A549 (cell line): ENCODE data around the gene KAT6B. TPM values are rescaled to one million over a fixed set of nuclear protein-coding genes. Genes with fewer than 3 reads are reported as not detected.

ENCODE experiments used
- ATAC-seq, 2 experiments: fragments of 200-7000 bp in 1 of 2; fragments of >200 bp in 1 of 2; cut with Nextera tagmentation in 1 of 2; cut with Tn5 transposase in 1 of 2; 3 replicates each; pipeline versions ENCODE4 v1.8.0 to v1.9.1; 2018 to 2020; ENCODE audit warnings: mild to moderate bottlenecking in 1 of 2, moderate library complexity in 1 of 2
- CTCF ChIA-PET: fragments of 300-600 bp; sonication (Branson Sonifier 250); formaldehyde crosslinking; extraction: SDS; loops from one replicate; lab custom pipeline; 2021; ENCODE audit warnings: antibody characterized with exemption, inconsistent platforms; lab: Yijun Ruan, JAX
- POLR2A ChIA-PET: fragments of 350-600 bp; formaldehyde crosslinking; extraction: SDS; loops from one replicate; lab custom pipeline; 2021; ENCODE audit warnings: antibody characterized with exemption, inconsistent platforms; lab: Yijun Ruan, JAX
- DNase-seq, 2 experiments: peaks; one replicate each; pipeline versions ENCODE4 v3.0.0 to v3.0.0-alpha.2; 2011 to 2016; ENCODE audit warnings: low read depth in 1 of 2, low spot score in 1 of 2
- FAIRE-seq: peaks from 2 replicates; lab custom pipeline; 2011; peaks lifted over from hg19 to GRCh38; lab: Jason Lieb, UNC
- H3K27ac ChIP-seq, 2 experiments: fragments of >200 bp; sonication (Bioruptor Twin); formaldehyde crosslinking; 3 replicates each; pipeline ENCODE4 v1.5.1; 2016 to 2017
- H3K4me1 ChIP-seq: fragments of >200 bp; sonication (Bioruptor Twin); formaldehyde crosslinking; 3 replicates; pipeline ENCODE4 v1.6.1; 2016
- H3K4me2 ChIP-seq: fragments of >200 bp; sonication (Bioruptor Twin); formaldehyde crosslinking; 3 replicates; pipeline ENCODE4 v1.6.1; 2016
- H3K4me3 ChIP-seq: fragments of >200 bp; sonication (Bioruptor Twin); formaldehyde crosslinking; 3 replicates; pipeline ENCODE4 v1.5.1; 2016
- H3K9me3 ChIP-seq: fragments of >200 bp; sonication (Bioruptor Twin); formaldehyde crosslinking; 3 replicates; pipeline ENCODE4 v1.6.1; 2016
- ATOH8 ChIP-seq: fragments of 250-450 bp; sonication (Bioruptor Pico); IDR thresholded peaks from 2 replicates; pipeline ENCODE4 v1.5.0; 2020; ENCODE audit warnings: low read depth, mild to moderate bottlenecking, moderate library complexity
- BHLHE40 ChIP-seq: IDR thresholded peaks from 2 replicates; pipeline ENCODE4 v1.6.1; 2012; ENCODE audit warnings: low read depth, low read length, inconsistent platforms
- CBX2 ChIP-seq: fragments of 200-600 bp; sonication (generic); IDR thresholded peaks from 2 replicates; pipeline ENCODE4 v1.6.1; 2016; ENCODE audit warnings: low read depth, mild to moderate bottlenecking, borderline replicate concordance
- CBX8 ChIP-seq: fragments of 200-600 bp; sonication (generic); IDR thresholded peaks from 2 replicates; pipeline ENCODE4 v1.6.1; 2016
- CHD4 ChIP-seq: fragments of 200-600 bp; sonication (generic); IDR thresholded peaks from 2 replicates; pipeline ENCODE4 v1.6.1; 2016; ENCODE audit warnings: antibody characterized with exemption, mild to moderate bottlenecking, borderline replicate concordance
- EHF ChIP-seq: fragments of 250-450 bp; sonication (Bioruptor Pico); IDR thresholded peaks from 2 replicates; pipeline ENCODE4 v1.5.0; 2020; ENCODE audit warnings: mild to moderate bottlenecking
- EHMT2 ChIP-seq: fragments of 200-600 bp; sonication (generic); IDR thresholded peaks from 2 replicates; pipeline ENCODE4 v1.6.1; 2016; ENCODE audit warnings: antibody characterized with exemption, low read depth, mild to moderate bottlenecking, moderate library complexity
- EP300 ChIP-seq, 2 experiments: fragments of >200 bp; sonication (Bioruptor Twin); formaldehyde crosslinking; IDR thresholded peaks; 2 replicates in 1 of 2; 3 replicates in 1 of 2; pipeline ENCODE4 v1.6.1; 2016 to 2017
- ESRRA ChIP-seq: fragments of 150-350 bp; IDR thresholded peaks from 2 replicates; pipeline ENCODE4 v1.6.1; 2014; ENCODE audit warnings: mild to moderate bottlenecking, low read length, borderline replicate concordance
- FOSB ChIP-seq: fragments of 250-450 bp; sonication (Bioruptor Pico); IDR thresholded peaks from 2 replicates; pipeline ENCODE4 v1.5.0; 2020; ENCODE audit warnings: mild to moderate bottlenecking, moderate library complexity
- FOXS1 ChIP-seq: fragments of 250-450 bp; sonication (Bioruptor Pico); IDR thresholded peaks from 2 replicates; pipeline ENCODE4 v1.5.0; 2020; ENCODE audit warnings: mild to moderate bottlenecking, moderate library complexity
- GATA3 ChIP-seq: IDR thresholded peaks from 2 replicates; pipeline ENCODE4 v1.6.1; 2012; ENCODE audit warnings: borderline replicate concordance
- HEYL ChIP-seq: fragments of 250-450 bp; sonication (Bioruptor Pico); IDR thresholded peaks from 2 replicates; pipeline ENCODE4 v1.8.0; 2021; ENCODE audit warnings: mild to moderate bottlenecking, moderate library complexity
- HOXB5 ChIP-seq: fragments of 250-450 bp; sonication (Bioruptor Pico); IDR thresholded peaks from 2 replicates; pipeline ENCODE4 v1.5.0; 2020; ENCODE audit warnings: mild to moderate bottlenecking, moderate library complexity
- JUN ChIP-seq, 2 experiments: fragments of >200 bp; sonication (Bioruptor Twin); formaldehyde crosslinking; IDR thresholded peaks; 2 replicates in 1 of 2; 3 replicates in 1 of 2; pipeline ENCODE4 v1.6.1; 2016 to 2017
- KDM5A ChIP-seq: fragments of 200-600 bp; sonication (generic); IDR thresholded peaks from 2 replicates; pipeline ENCODE4 v1.6.1; 2016; ENCODE audit warnings: antibody characterized with exemption, mild to moderate bottlenecking
- MYC ChIP-seq: IDR thresholded peaks from 2 replicates; pipeline ENCODE4 v1.6.1; 2012; ENCODE audit warnings: mild to moderate bottlenecking, inconsistent platforms, low read length, improper control_type of control experiment, borderline replicate concordance
- NR3C1 ChIP-seq: fragments of >200 bp; sonication (Bioruptor Twin); formaldehyde crosslinking; IDR thresholded peaks from 3 replicates; pipeline ENCODE4 v1.6.1; 2017
- PBX3 ChIP-seq: IDR thresholded peaks from 2 replicates; pipeline ENCODE4 v1.6.1; 2012
- POLR2AphosphoS2 ChIP-seq: conservative IDR thresholded peaks from 2 replicates; pipeline ENCODE4 v1.6.1; 2012; ENCODE audit warnings: low read length, improper control_type of control experiment, inconsistent platforms
- RAD21 ChIP-seq, 2 experiments: fragments of >200 bp in 1 of 2; sonication (Bioruptor Twin) in 1 of 2; formaldehyde crosslinking in 1 of 2; IDR thresholded peaks in 1 of 2; conservative IDR thresholded peaks in 1 of 2; 2 replicates in 1 of 2; 3 replicates in 1 of 2; pipeline ENCODE4 v1.6.1; 2012 to 2018; ENCODE audit warnings: inconsistent platforms in 1 of 2
- RARB ChIP-seq: fragments of 250-450 bp; sonication (Bioruptor Pico); IDR thresholded peaks from 2 replicates; pipeline ENCODE4 v1.8.0; 2021; ENCODE audit warnings: mild to moderate bottlenecking, moderate library complexity
- REST ChIP-seq: fragments of 200-600 bp; sonication (generic); IDR thresholded peaks from 2 replicates; pipeline ENCODE4 v1.6.1; 2016; ENCODE audit warnings: antibody characterized with exemption, mild to moderate bottlenecking, moderate library complexity
- RNF2 ChIP-seq: fragments of 200-600 bp; sonication (generic); IDR thresholded peaks from 2 replicates; pipeline ENCODE4 v1.6.1; 2016; ENCODE audit warnings: low read depth, mild to moderate bottlenecking, antibody characterized with exemption, moderate library complexity, borderline replicate concordance
- TFCP2L1 ChIP-seq: fragments of 250-450 bp; sonication (Bioruptor Pico); IDR thresholded peaks from 2 replicates; pipeline ENCODE4 v1.5.0; 2021; ENCODE audit warnings: mild to moderate bottlenecking
- ZSCAN20 ChIP-seq: fragments of 250-450 bp; sonication (Bioruptor Pico); IDR thresholded peaks from 2 replicates; pipeline ENCODE4 v1.8.0; 2022; ENCODE audit warnings: mild to moderate bottlenecking, moderate library complexity
- WGBS: methylation state at CpG from one replicate; pipeline ENCODE4 v1.1.6; 2017; ENCODE audit errors: missing lambda C conversion rate; 5-methylcytosine and 5-hydroxymethylcytosine counted together
- polyA plus RNA-seq, 4 experiments: library from polyadenylated mRNA; depleted of rRNA in 3 of 4; stranded (reverse); fragments of >200 nt; fragmentation: RNase III in 1 of 4; extraction: RNeasy Plus Mini Kit Qiagen cat#74134 plus additional on column Dnase treatment in 1 of 4; gene quantifications; 2 replicates in 3 of 4; 3 replicates in 1 of 4; pipeline ENCODE4 v1.2.3, GENCODE V29; 2011 to 2017
- TF ChIP-seq, protein P1 (sequence below): fragments of 150-350 bp; IDR thresholded peaks from 2 replicates; pipeline ENCODE4 v1.6.1; 2014; ENCODE audit warnings: low read depth, mild to moderate bottlenecking, low read length

Gene KAT6B
- polyA plus RNA-seq, 2 of the 4 experiments (the other 2 are of a cell fraction): 5.6 to 5.7 TPM

DNA sequence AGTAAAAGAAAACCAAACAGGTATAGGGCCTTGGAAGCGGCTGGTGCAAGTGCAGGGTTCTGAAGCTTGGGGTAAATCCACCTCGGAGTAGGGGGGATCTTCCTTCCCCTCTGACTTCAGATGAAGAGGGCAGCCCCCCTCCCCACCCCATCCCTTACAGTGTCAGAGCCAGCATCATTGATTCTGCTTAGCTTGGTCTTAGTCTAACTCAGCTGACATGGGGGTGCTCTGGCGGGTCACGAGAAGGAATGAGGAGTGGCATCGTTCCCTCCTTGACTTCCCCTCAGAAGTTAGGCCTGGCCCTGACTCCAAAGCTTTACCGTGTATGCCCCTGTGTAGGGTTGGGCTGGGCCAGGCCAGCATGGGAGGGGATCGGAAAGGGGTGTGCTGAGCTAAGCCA lies 240.9 kb downstream of the KAT6B start:
- no peaks in the 10 kb centered on the region for H3K9me3 ChIP-seq
- no peak overlapping the region for H3K4me3 ChIP-seq
- no peaks in the 10 kb centered on the region for H3K4me1 ChIP-seq
- FAIRE-seq: no peak
- CTCF ChIA-PET: interaction anchor here (1.3 to 2.2 kb wide), 2 partner anchors 8 to 823 kb away, joined by 4 to 5 read pairs; no protein-coding TSS in a partner anchor
- no peak for DNase-seq
- no peak for ATAC-seq
- 86% methylated on average over 7 of the region's 7 CpGs for WGBS
- TF ChIP-seq ESRRA (no peak), PBX3 (no peak), ATOH8 (no peak), HOXB5 (CRISPR knock-in tag) (no peak), TFCP2L1 (no peak), FOSB (CRISPR knock-in tag) (no peak), REST (no peak), ZSCAN20 (no peak), CHD4 (no peak), KDM5A (no peak), GATA3 (no peak), POLR2AphosphoS2 (no peak), EHF (no peak), EHMT2 (no peak), EP300 (IDR thresholded peaks at IDR 0.05) (no peak), CBX2 (no peak), JUN (IDR thresholded peaks at IDR 0.05) (no peak)
- TF ChIP-seq, protein P1, sequence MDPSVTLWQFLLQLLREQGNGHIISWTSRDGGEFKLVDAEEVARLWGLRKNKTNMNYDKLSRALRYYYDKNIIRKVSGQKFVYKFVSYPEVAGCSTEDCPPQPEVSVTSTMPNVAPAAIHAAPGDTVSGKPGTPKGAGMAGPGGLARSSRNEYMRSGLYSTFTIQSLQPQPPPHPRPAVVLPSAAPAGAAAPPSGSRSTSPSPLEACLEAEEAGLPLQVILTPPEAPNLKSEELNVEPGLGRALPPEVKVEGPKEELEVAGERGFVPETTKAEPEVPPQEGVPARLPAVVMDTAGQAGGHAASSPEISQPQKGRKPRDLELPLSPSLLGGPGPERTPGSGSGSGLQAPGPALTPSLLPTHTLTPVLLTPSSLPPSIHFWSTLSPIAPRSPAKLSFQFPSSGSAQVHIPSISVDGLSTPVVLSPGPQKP: no peak
- TF ChIP-seq, all 56 proteins: peak for 0
- no peak overlapping the region for H3K4me2 ChIP-seq
- H3K27ac ChIP-seq: no peak overlapping the region
- POLR2A ChIA-PET: no interaction called here

DNA sequence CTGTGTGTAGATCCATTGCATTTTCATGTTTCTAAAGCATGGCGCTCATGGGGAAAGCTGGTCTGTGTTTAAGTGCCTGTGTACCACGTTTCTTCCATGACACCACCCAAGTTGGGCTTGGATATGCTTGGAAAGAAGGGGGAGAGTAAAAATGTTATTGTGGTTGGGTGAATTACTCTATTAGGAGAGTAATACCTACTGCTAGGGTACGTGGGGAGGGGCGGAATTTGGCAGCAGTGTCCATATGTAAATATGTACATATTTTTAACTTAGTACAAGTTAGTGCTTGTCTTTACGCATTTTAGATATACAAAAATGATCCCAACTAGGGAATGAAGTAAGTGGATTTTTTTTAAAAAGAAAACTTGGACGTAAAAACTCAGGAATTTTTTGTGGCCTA lies 242.1 kb downstream of the KAT6B start:
- H3K4me2 ChIP-seq: no peak overlapping the region
- WGBS: 86% methylated on average over 6 of the region's 6 CpGs
- POLR2A ChIA-PET: no interaction called here
- ATAC-seq: no peak
- no peak for FAIRE-seq
- no peak for DNase-seq
- no peak for TF ChIP-seq HEYL (CRISPR knock-in tag)
- TF ChIP-seq CBX8: no peak
- TF ChIP-seq MYC: no peak
- no peak for TF ChIP-seq EHF
- no peak for TF ChIP-seq FOXS1 (CRISPR knock-in tag)
- no peak for TF ChIP-seq CHD4
- no peak for TF ChIP-seq NR3C1
- no peak for TF ChIP-seq CBX2
- TF ChIP-seq RAD21 (conservative IDR thresholded peaks at IDR 0.05 in 1 of 2, IDR thresholded peaks at IDR 0.05 in 1 of 2): no peak
- no peak for TF ChIP-seq BHLHE40
- no peak for TF ChIP-seq RARB (CRISPR knock-in tag)
- TF ChIP-seq EHMT2: no peak
- no peak for TF ChIP-seq RNF2
- TF ChIP-seq POLR2AphosphoS2: no peak
- TF ChIP-seq, all 56 proteins: peak for 0
- Histone ChIP-seq H3K9me3 (no peaks in the 10 kb centered on the region), H3K27ac (no peak overlapping the region), H3K4me3 (no peak overlapping the region), H3K4me1 (no peaks in the 10 kb centered on the region)
- CTCF ChIA-PET: interaction anchor here (1.3 to 2.2 kb wide), 2 partner anchors 10 to 824 kb away, joined by 4 to 5 read pairs; no protein-coding TSS in a partner anchor
